Mammary epithelial cell (primary cell): ENCODE results near the gene LPP.

ENCODE experiments used
- CTCF ChIP-seq, 2 donors: IDR thresholded peaks in 1 of 2; conservative IDR thresholded peaks in 1 of 2; 2 replicates each; pipeline ENCODE4 v1.5.1; 2011 to 2012; ENCODE audit warnings: inconsistent platforms in 2 of 2, low read length in 2 of 2, mild to moderate bottlenecking in 2 of 2, control low read depth in 1 of 2, low read depth in 1 of 2; ENCODE audit not compliant: insufficient read depth in 1 of 2; ENCODE audit errors: extremely low read depth in 1 of 2
- EZH2 ChIP-seq: IDR thresholded peaks from 2 replicates; pipeline ENCODE4 v1.6.1; 2012; ENCODE audit warnings: low read length, inconsistent platforms, borderline replicate concordance

GRCh38 chr3:188353426-188353825, 199.5 kb downstream of the LPP start:
- TF ChIP-seq CTCF (conservative IDR thresholded peaks at IDR 0.05 in 1 of 2, IDR thresholded peaks at IDR 0.05 in 1 of 2; ENCODE audit: extremely low read depth in 1 of 2, insufficient read depth in 1 of 2, low read depth in 1 of 2, low read length in 2 of 2) (no peak), EZH2 (no peak)
